Measurements from ENCODE around the gene TLN1. TPM values are rescaled to one million over a fixed set of nuclear protein-coding genes. Genes with fewer than 3 reads are reported as not detected.

Gene TLN1
- total RNA-seq, 1 experiment from 2014 or later, result 109 TPM

DNA sequence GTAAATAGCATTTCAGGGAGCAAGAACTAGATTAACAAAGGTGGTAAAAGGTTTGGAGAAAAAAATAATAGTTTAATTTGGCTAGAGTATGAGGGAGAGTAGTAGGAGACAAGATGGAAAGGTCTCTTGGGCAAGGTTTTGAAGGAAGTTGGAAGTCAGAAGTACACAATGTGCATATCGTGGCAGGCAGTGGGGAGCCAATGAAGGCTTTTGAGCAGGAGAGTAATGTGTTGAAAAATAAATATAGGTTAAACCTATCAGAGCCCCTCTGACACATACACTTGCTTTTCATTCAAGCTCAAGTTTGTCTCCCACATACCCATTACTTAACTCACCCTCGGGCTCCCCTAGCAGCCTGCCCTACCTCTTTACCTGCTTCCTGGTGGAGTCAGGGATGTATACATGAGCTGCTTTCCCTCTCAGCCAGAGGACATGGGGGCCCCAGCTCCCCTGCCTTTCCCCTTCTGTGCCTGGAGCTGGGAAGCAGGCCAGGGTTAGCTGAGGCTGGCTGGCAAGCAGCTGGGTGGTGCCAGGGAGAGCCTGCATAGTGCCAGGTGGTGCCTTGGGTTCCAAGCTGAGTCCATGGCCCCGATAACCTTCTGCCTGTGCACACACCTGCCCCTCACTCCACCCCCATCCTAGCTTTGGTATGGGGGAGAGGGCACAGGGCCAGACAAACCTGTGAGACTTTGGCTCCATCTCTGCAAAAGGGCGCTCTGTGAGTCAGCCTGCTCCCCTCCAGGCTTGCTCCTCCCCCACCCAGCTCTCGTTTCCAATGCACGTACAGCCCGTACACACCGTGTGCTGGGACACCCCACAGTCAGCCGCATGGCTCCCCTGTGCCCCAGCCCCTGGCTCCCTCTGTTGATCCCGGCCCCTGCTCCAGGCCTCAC, 58.6 kb downstream of the TLN1 start, which contains the start of gene CA9:
Gene CA9 (plus strand): TSS at position 797 of the 893 bp plus-strand sequence. CDS start 32 bp downstream, at position 829.
- Mint-ChIP-seq H3K9me3 (no peaks in the 10 kb centered on the region), H3K36me3 (no peaks in the 10 kb centered on the region), H3K27ac (no peak within 1 kb of the TSS), H3K27me3 (ENCODE audit: low read depth) (peaks cover 30% of the 10 kb centered on the region), H3K4me1 (peaks cover 9% of the 10 kb centered on the region), H3K4me3 (peak within 1 kb of the TSS; percentile 69)
- ATAC-seq (no peak), DNase-seq (ENCODE audit: low spot score) (no peak)
- POLR2A ChIA-PET, result interaction anchor here (1.0 kb wide), 1 partner anchor 9 kb away, joined by 4 read pairs; the partner anchor contains the start of gene ARHGEF39
- TF ChIP-seq, protein P1, sequence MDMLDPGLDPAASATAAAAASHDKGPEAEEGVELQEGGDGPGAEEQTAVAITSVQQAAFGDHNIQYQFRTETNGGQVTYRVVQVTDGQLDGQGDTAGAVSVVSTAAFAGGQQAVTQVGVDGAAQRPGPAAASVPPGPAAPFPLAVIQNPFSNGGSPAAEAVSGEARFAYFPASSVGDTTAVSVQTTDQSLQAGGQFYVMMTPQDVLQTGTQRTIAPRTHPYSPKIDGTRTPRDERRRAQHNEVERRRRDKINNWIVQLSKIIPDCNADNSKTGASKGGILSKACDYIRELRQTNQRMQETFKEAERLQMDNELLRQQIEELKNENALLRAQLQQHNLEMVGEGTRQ (CRISPR knock-in tag; IDR thresholded peaks at IDR 0.05), result no peak
- TF ChIP-seq GRHL2 (CRISPR knock-in tag; IDR thresholded peaks at IDR 0.05; ENCODE audit: insufficient replicate concordance, severe bottlenecking) (no peak), ZBTB43 (CRISPR knock-in tag; IDR thresholded peaks at IDR 0.05) (no peak), NR1H2 (CRISPR knock-in tag; IDR thresholded peaks at IDR 0.05) (no peak), TP53 (CRISPR knock-in tag; IDR thresholded peaks at IDR 0.05) (no peak), ZNF138 (CRISPR knock-in tag; conservative IDR thresholded peaks at IDR 0.05) (no peak), NFE2L1 (CRISPR knock-in tag; IDR thresholded peaks at IDR 0.05) (no peak), GABPB1 (CRISPR knock-in tag; IDR thresholded peaks at IDR 0.05) (no peak)
- TF ChIP-seq, protein P2, sequence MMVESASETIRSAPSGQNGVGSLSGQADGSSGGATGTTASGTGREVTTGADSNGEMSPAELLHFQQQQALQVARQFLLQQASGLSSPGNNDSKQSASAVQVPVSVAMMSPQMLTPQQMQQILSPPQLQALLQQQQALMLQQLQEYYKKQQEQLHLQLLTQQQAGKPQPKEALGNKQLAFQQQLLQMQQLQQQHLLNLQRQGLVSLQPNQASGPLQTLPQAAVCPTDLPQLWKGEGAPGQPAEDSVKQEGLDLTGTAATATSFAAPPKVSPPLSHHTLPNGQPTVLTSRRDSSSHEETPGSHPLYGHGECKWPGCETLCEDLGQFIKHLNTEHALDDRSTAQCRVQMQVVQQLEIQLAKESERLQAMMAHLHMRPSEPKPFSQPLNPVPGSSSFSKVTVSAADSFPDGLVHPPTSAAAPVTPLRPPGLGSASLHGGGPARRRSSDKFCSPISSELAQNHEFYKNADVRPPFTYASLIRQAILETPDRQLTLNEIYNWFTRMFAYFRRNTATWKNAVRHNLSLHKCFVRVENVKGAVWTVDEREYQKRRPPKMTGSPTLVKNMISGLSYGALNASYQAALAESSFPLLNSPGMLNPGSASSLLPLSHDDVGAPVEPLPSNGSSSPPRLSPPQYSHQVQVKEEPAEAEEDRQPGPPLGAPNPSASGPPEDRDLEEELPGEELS (CRISPR knock-in tag; IDR thresholded peaks at IDR 0.05), result no peak
- CTCF ChIA-PET, result interaction anchor here (1.0 to 1.3 kb wide), 2 partner anchors 23 to 120 kb away, joined by 3 to 4 read pairs; no protein-coding TSS in a partner anchor

- H3K27ac Mint-ChIP-seq, result no peak overlapping the region
- peaks cover 14% of the 10 kb centered on the region for H3K27me3 Mint-ChIP-seq (ENCODE audit: low read depth)
- ChIA-PET POLR2A (no interaction called here), CTCF (interaction anchor here (0.5 to 3.0 kb wide), 3 partner anchors 12 to 27 kb away, joined by 3 to 9 read pairs (median 6); partner anchors contain the start of genes CCDC107 and RMRP)
- no peak overlapping the region for H3K4me3 Mint-ChIP-seq
- no peak for TF ChIP-seq ZNF416 (CRISPR knock-in tag; IDR thresholded peaks at IDR 0.05)
- TF ChIP-seq FOXK1 (CRISPR knock-in tag; IDR thresholded peaks at IDR 0.05), result no peak
- no peak for TF ChIP-seq ZNF281 (CRISPR knock-in tag; IDR thresholded peaks at IDR 0.05)
- no peak for TF ChIP-seq NFE2L1 (CRISPR knock-in tag; IDR thresholded peaks at IDR 0.05)
- no peak for TF ChIP-seq PRRX2 (CRISPR knock-in tag; IDR thresholded peaks at IDR 0.05)
- TF ChIP-seq, protein P3, sequence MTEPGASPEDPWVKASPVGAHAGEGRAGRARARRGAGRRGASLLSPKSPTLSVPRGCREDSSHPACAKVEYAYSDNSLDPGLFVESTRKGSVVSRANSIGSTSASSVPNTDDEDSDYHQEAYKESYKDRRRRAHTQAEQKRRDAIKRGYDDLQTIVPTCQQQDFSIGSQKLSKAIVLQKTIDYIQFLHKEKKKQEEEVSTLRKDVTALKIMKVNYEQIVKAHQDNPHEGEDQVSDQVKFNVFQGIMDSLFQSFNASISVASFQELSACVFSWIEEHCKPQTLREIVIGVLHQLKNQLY (CRISPR knock-in tag; IDR thresholded peaks at IDR 0.05), result no peak
- H3K36me3 Mint-ChIP-seq, result no peaks in the 10 kb centered on the region
- DNase-seq (ENCODE audit: low spot score) (no peak), ATAC-seq (no peak)
- peaks cover 7% of the 10 kb centered on the region for H3K9me3 Mint-ChIP-seq
- H3K4me1 Mint-ChIP-seq, result peaks cover 6% of the 10 kb centered on the region
Observed at GRCh38 chr9:35669331-35670145, 62.5 kb downstream of the TLN1 start.

All from WTC11 (cell line).